ENCODE data around the gene SAMD11.

The SAMD11 gene

DNA sequence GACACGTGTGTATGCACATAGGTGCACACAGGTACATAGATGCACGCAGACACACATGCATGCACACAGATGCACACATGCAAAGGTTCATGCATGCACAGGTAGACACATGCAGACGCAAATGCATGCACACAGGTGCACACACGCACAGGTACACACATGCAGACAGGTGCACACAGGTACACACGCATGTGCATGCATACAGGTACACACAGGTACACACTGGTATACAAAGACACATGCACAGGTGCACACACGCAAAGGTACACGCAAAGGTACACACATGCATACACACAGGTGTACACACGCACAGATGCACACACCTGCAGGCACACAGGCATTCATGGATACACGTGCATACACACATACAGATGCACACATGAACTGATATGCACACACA lies 26.5 kb downstream of the SAMD11 start:
- Histone ChIP-seq H3K79me2 (ENCODE audit: insufficient read depth, low read length) (no peaks in the 10 kb centered on the region), H4K20me1 (ENCODE audit: insufficient read depth, low read length, poor library complexity, severe bottlenecking) (no peaks in the 10 kb centered on the region), H3K36me3 (ENCODE audit: insufficient read depth, low read length) (peaks cover 47% of the 10 kb centered on the region; the same call in 1 of the 2 replicates)

DNA sequence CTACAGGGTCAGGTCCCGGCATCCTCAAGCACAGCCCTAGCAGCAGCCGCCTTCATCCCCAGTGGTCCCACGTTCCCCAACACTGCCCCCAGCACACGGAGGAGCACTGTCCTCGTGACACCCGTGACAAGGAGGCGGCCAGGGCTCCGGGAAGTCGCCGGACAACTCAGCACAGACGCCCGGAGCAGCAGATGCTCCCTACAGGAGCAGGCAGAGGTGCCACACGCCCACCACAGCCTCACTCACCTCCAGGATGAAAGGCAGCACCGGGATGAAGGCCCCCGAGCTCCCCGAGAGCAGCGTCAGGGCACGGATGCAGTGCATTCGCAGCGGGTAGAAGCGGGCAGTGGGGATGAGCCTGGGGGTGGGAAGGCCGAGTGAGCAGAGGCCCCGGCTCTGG lies 27.2 kb downstream of the SAMD11 start:
- Histone ChIP-seq H3K79me2 (ENCODE audit: insufficient read depth, low read length) (no peaks in the 10 kb centered on the region), H3K4me2 (ENCODE audit: low read depth, low read length, poor library complexity, severe bottlenecking) (no peak overlapping the region), H3K4me1 (ENCODE audit: insufficient read depth, low read length, poor library complexity, severe bottlenecking) (no peaks in the 10 kb centered on the region), H3F3A (ENCODE audit: low read depth) (no peaks in the 10 kb centered on the region), H3K36me3 (ENCODE audit: insufficient read depth, low read length) (peaks cover 53% of the 10 kb centered on the region; the same call in 1 of the 2 replicates), H3K9ac (ENCODE audit: low read depth, low read length, poor library complexity, severe bottlenecking) (no peak overlapping the region), H3K27me3 (ENCODE audit: insufficient read depth, low read length, poor library complexity, severe bottlenecking) (no peaks in the 10 kb centered on the region), H3K9me3 (ENCODE audit: insufficient read depth, low read depth, low read length) (no peaks in the 10 kb centered on the region), H3K9me2 (replicated peaks; ENCODE audit: low read depth, low read length) (no peaks in the 10 kb centered on the region), H3K4me3 (ENCODE audit: low read length, poor library complexity, severe bottlenecking) (no peak overlapping the region), H2AFZ (ENCODE audit: low read length) (no peak overlapping the region), H4K20me1 (ENCODE audit: insufficient read depth, low read length, poor library complexity, severe bottlenecking) (no peaks in the 10 kb centered on the region)
- no peak for TF ChIP-seq EZH2phosphoT487 (IDR thresholded peaks at IDR 0.05; ENCODE audit: borderline replicate concordance)
- TF ChIP-seq, protein P1, sequence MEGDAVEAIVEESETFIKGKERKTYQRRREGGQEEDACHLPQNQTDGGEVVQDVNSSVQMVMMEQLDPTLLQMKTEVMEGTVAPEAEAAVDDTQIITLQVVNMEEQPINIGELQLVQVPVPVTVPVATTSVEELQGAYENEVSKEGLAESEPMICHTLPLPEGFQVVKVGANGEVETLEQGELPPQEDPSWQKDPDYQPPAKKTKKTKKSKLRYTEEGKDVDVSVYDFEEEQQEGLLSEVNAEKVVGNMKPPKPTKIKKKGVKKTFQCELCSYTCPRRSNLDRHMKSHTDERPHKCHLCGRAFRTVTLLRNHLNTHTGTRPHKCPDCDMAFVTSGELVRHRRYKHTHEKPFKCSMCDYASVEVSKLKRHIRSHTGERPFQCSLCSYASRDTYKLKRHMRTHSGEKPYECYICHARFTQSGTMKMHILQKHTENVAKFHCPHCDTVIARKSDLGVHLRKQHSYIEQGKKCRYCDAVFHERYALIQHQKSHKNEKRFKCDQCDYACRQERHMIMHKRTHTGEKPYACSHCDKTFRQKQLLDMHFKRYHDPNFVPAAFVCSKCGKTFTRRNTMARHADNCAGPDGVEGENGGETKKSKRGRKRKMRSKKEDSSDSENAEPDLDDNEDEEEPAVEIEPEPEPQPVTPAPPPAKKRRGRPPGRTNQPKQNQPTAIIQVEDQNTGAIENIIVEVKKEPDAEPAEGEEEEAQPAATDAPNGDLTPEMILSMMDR (conservative IDR thresholded peaks at IDR 0.05; ENCODE audit: low read length), result no peak

More for the DNA sequence above, 26.5 kb downstream of the SAMD11 start:
- no peak overlapping the region for H3K4me2 ChIP-seq (ENCODE audit: low read depth, low read length, poor library complexity, severe bottlenecking)
- H3K9ac ChIP-seq (ENCODE audit: low read depth, low read length, poor library complexity, severe bottlenecking), result no peak overlapping the region
- no peak overlapping the region for H2AFZ ChIP-seq (ENCODE audit: low read length)
- no peak for TF ChIP-seq EZH2phosphoT487 (IDR thresholded peaks at IDR 0.05; ENCODE audit: borderline replicate concordance)
- TF ChIP-seq, protein P1 (conservative IDR thresholded peaks at IDR 0.05; ENCODE audit: low read length), result no peak
- H3K4me1 ChIP-seq (ENCODE audit: insufficient read depth, low read length, poor library complexity, severe bottlenecking), result no peaks in the 10 kb centered on the region
- no peaks in the 10 kb centered on the region for H3K9me3 ChIP-seq (ENCODE audit: insufficient read depth, low read depth, low read length)
- no peaks in the 10 kb centered on the region for H3F3A ChIP-seq (ENCODE audit: low read depth)
- H3K9me2 ChIP-seq (replicated peaks; ENCODE audit: low read depth, low read length), result no peaks in the 10 kb centered on the region
- no peak overlapping the region for H3K4me3 ChIP-seq (ENCODE audit: low read length, poor library complexity, severe bottlenecking)
- H3K27me3 ChIP-seq (ENCODE audit: insufficient read depth, low read length, poor library complexity, severe bottlenecking), result no peaks in the 10 kb centered on the region

DNA sequence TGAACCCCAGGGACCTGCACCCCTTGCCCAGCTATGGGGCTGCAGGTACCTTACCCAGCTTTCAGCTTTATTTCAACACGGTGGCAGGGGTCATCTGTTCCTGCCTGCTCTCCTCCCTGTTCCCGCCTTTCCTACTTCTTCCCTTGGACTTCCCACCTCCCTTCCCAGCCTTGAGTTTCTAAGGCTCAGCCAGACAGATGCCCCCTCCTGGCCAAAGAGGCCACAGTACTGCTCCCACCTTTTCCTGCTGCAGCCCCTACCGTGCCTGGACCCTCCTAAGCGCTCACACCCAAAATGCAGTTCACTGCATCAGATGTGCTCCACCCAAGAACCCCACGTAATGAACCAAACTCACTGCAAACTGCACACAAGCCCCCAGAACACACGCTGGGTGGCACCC lies 27.6 kb downstream of the SAMD11 start:
- TF ChIP-seq, protein P1 (conservative IDR thresholded peaks at IDR 0.05; ENCODE audit: low read length), result peak; percentile 49
- TF ChIP-seq EZH2phosphoT487 (IDR thresholded peaks at IDR 0.05; ENCODE audit: borderline replicate concordance), result no peak
- no peak overlapping the region for H2AFZ ChIP-seq (ENCODE audit: low read length)
- H3K36me3 ChIP-seq (ENCODE audit: insufficient read depth, low read length), result peaks cover 56% of the 10 kb centered on the region; the same call in 1 of the 2 replicates
- no peak overlapping the region for H3K9ac ChIP-seq (ENCODE audit: low read depth, low read length, poor library complexity, severe bottlenecking)
- no peak overlapping the region for H3K4me2 ChIP-seq (ENCODE audit: low read depth, low read length, poor library complexity, severe bottlenecking)
- peaks cover 2% of the 10 kb centered on the region; the same call in 1 of the 2 replicates for H3K79me2 ChIP-seq (ENCODE audit: insufficient read depth, low read length)
- H3K4me3 ChIP-seq (ENCODE audit: low read length, poor library complexity, severe bottlenecking), result no peak overlapping the region
- H3K27me3 ChIP-seq (ENCODE audit: insufficient read depth, low read length, poor library complexity, severe bottlenecking), result no peaks in the 10 kb centered on the region
- H4K20me1 ChIP-seq (ENCODE audit: insufficient read depth, low read length, poor library complexity, severe bottlenecking), result no peaks in the 10 kb centered on the region
- H3K4me1 ChIP-seq (ENCODE audit: insufficient read depth, low read length, poor library complexity, severe bottlenecking), result no peaks in the 10 kb centered on the region
- no peaks in the 10 kb centered on the region for H3K9me3 ChIP-seq (ENCODE audit: insufficient read depth, low read depth, low read length)
- no peaks in the 10 kb centered on the region for H3F3A ChIP-seq (ENCODE audit: low read depth)
- no peaks in the 10 kb centered on the region for H3K9me2 ChIP-seq (replicated peaks; ENCODE audit: low read depth, low read length)
